ENCODE measurements around the gene SUN5.

The SUN5 gene

DNA sequence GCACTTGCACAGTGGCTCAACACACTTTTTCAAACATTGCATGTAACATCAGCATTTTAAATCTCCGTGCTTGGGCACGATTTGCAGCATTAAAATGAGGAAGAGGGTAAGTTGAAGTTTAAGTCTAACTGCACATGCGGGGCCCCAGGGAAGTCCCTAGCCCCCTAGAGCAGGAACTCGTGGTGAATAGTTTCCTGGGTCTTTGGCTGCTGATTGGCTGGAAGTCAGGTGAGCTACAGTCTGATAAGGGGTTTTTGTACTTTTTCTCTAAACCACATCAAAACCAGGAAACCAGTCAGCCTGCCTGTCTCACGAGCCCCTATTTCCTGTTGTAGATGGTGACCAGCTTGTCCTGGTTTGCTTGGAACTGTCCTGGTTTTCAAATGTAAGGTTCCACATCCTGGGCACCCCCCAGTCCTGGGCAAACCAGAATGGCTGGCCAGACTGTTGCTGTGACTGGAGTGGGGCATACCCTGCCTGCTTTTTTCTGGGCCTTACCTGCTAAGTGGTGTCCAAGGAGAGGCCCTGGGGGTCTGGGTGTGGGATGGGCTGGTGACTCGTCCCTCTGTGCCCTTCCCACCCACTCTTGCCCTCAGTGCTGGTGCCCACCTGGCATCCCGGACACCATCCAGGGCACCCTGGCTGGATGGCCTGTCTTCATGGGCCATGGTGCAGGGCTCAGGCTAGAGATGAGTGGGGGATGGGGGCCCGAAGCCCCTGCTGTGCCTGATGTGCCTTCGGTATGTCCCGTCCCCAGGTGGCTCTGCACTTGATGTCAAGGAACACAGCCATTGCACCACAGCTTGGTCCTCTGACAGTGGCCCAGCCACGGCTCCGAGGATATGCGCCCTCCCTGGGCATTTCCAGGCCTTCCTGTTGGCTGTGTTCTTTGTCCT is 31.8 kb downstream of the SUN5 start:
- no peak for DNase-seq (ENCODE audit: low read depth in 2 of 2)
- no peak for TF ChIP-seq CTCF (IDR thresholded peaks at IDR 0.05; ENCODE audit: low read depth, low read length)
- no peak overlapping the region for H3K4me3 ChIP-seq (replicated peaks in 1 of 2; ENCODE audit: low read depth in 2 of 2, low read length in 2 of 2)

GRCh38 chr20:32971703-32972161 is 32.5 kb downstream of the SUN5 start:
- TF ChIP-seq CTCF (IDR thresholded peaks at IDR 0.05; ENCODE audit: low read depth, low read length): no peak
- DNase-seq (ENCODE audit: low read depth in 2 of 2): no peak
- no peak overlapping the region for H3K4me3 ChIP-seq (replicated peaks in 1 of 2; ENCODE audit: low read depth in 2 of 2, low read length in 2 of 2)

DNA sequence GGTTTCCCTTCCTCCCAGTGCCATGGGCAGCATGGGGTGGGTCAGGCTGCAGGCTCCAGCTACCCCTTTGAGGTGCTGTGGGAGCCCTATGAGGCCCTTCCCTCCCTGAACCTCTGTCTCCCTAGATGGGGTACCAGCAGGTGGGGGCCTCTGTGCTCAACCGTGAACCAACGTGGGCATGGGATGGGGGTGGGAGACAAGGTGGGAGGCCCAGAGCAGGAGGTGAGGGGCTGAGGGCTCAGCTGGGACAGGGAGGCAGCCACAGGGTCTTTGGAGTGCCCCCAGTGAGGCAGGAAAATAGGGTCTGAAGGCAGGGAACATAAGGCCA is 33.3 kb downstream of the SUN5 start:
- no peak overlapping the region for H3K4me3 ChIP-seq (replicated peaks in 1 of 2; ENCODE audit: low read depth in 2 of 2, low read length in 2 of 2)
- no peak for TF ChIP-seq CTCF (IDR thresholded peaks at IDR 0.05; ENCODE audit: low read depth, low read length)
- no peak for DNase-seq (ENCODE audit: low read depth in 2 of 2)

DNA sequence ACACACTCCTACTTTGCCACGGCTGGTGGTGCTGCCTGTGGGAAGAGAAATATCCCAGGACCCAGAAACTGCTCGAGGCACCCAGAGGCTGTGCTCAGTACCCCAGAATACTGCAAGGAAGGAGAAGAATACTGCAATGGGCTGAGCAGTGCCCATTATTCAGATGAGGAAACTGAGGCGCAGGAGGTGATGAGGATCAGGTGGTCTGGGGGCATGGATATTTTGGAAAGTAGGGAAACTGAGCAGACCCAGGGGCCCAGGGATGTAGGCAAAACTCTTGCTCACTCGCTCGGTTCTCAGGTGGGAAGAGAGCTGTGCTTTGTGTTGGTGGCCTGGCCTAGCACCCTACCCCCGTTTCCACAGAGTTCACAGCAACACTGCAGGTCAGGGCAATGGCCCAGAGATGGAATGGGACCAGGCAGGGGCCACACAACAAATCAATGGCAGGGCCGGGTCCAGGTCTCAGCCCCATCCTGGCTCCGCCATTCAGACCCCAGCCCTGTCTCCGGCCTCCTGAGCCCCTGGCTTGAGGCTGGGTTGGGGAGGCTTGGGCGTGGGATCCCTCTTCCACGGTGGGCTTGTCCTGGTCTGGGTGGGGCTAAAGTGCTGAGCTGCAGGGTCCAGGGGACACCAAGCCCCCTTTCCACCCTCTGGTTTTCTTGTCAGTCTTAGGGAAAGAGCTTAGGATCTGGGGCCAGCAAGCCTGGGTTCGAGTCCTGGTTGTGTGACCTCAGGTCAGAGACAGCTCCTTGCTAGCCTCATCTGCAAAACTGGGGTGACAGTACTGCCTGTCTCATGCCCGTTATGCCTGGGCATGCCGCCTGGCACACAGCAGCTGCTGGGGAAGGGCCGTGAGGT is 33.9 kb downstream of the SUN5 start:
- no peak for TF ChIP-seq CTCF (IDR thresholded peaks at IDR 0.05; ENCODE audit: low read depth, low read length)
- no peak overlapping the region for H3K4me3 ChIP-seq (replicated peaks in 1 of 2; ENCODE audit: low read depth in 2 of 2, low read length in 2 of 2)
- DNase-seq (ENCODE audit: low read depth in 2 of 2): no peak

- TF ChIP-seq CTCF (IDR thresholded peaks at IDR 0.05; ENCODE audit: low read depth, low read length): no peak
These were observed 34.7 kb downstream of the SUN5 start for GRCh38 chr20:32969356-32970114.

GRCh38 chr20:32968478-32969241 is 35.6 kb downstream of the SUN5 start:
- DNase-seq (ENCODE audit: low read depth in 2 of 2): peak in 1 of 2 donors; percentile 17
- H3K4me3 ChIP-seq (replicated peaks in 1 of 2; ENCODE audit: low read depth in 2 of 2, low read length in 2 of 2): no peak overlapping the region
- TF ChIP-seq CTCF (IDR thresholded peaks at IDR 0.05; ENCODE audit: low read depth, low read length): no peak

More at GRCh38 chr20:32969356-32970114, 34.7 kb downstream of the SUN5 start:
- no peak overlapping the region for H3K4me3 ChIP-seq (replicated peaks in 1 of 2; ENCODE audit: low read depth in 2 of 2, low read length in 2 of 2)
- no peak for DNase-seq (ENCODE audit: low read depth in 2 of 2)
